RWPE2 (cell line): Measurements from ENCODE around the gene RIOK2.

Experiments used
- ATAC-seq: fragments of 200-7000 bp; cut with Tn5 transposase; 3 replicates; pipeline ENCODE4 v1.9.1; 2021; ENCODE audit warnings: low read depth
- DNase-seq: peaks from one replicate; pipeline ENCODE4 v3.0.0-alpha.2; 2020; ENCODE audit warnings: low spot score
- H3K27ac ChIP-seq: fragments of 450-650 bp; 2 replicates; pipeline ENCODE4 v1.5.1; 2017; ENCODE audit warnings: mild to moderate bottlenecking; ENCODE audit not compliant: poor library complexity, severe bottlenecking
- H3K27me3 ChIP-seq: fragments of 250-450 bp; sonication (Bioruptor Pico); 2 replicates; pipeline ENCODE4 v1.5.1; 2021; ENCODE audit warnings: mild to moderate bottlenecking, moderate library complexity; ENCODE audit not compliant: insufficient read depth, poor library complexity, severe bottlenecking
- H3K36me3 ChIP-seq: fragments of 250-450 bp; sonication (Bioruptor Pico); 2 replicates; pipeline ENCODE4 v1.5.1; 2020; ENCODE audit warnings: low read depth, mild to moderate bottlenecking, moderate library complexity
- H3K4me1 ChIP-seq: fragments of 250-450 bp; sonication (Bioruptor Pico); 2 replicates; pipeline ENCODE4 v1.5.1; 2021; ENCODE audit warnings: mild to moderate bottlenecking, moderate library complexity; ENCODE audit not compliant: insufficient read depth, poor library complexity, severe bottlenecking
- H3K4me3 ChIP-seq: fragments of 250-450 bp; sonication (Bioruptor Pico); 2 replicates; pipeline ENCODE4 v1.5.1; 2021; ENCODE audit warnings: mild to moderate bottlenecking, moderate library complexity; ENCODE audit not compliant: severe bottlenecking
- H3K9me3 ChIP-seq: fragments of 250-450 bp; sonication (Bioruptor Pico); 2 replicates; pipeline ENCODE4 v1.5.1; 2021; ENCODE audit warnings: mild to moderate bottlenecking, moderate library complexity; ENCODE audit not compliant: severe bottlenecking
- TF ChIP-seq, protein P1 (sequence below): fragments of 450-650 bp; IDR thresholded peaks from one replicate; pipeline ENCODE4 v1.5.1; 2017; ENCODE audit warnings: mild to moderate bottlenecking, moderate library complexity; ENCODE audit not compliant: poor library complexity, severe bottlenecking

The RIOK2 gene

DNA sequence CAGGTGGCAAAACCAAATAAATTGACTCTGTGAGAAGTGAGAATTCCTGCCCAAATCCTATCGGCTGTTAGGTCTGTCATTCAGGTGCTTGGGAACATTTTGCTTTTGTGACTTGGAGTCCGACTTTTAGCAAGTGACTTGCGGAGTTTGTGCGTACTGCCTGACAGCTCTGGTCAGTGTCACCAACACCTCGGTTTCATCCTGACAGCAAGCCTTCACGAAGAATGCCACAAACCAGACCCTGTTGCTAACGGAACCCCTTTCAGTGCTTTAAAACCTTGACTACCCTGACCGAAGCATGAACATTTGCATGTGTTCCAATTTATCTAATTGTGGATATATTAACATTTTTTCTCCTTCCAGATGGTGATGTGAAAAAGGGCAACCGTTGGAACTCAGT, 67.1 kb downstream of the RIOK2 start:
- Histone ChIP-seq H3K9me3 (no peaks in the 10 kb centered on the region), H3K4me1 (no peaks in the 10 kb centered on the region), H3K27me3 (no peaks in the 10 kb centered on the region), H3K36me3 (no peaks in the 10 kb centered on the region), H3K27ac (no peak overlapping the region), H3K4me3 (no peak overlapping the region)
- TF ChIP-seq, protein P1, sequence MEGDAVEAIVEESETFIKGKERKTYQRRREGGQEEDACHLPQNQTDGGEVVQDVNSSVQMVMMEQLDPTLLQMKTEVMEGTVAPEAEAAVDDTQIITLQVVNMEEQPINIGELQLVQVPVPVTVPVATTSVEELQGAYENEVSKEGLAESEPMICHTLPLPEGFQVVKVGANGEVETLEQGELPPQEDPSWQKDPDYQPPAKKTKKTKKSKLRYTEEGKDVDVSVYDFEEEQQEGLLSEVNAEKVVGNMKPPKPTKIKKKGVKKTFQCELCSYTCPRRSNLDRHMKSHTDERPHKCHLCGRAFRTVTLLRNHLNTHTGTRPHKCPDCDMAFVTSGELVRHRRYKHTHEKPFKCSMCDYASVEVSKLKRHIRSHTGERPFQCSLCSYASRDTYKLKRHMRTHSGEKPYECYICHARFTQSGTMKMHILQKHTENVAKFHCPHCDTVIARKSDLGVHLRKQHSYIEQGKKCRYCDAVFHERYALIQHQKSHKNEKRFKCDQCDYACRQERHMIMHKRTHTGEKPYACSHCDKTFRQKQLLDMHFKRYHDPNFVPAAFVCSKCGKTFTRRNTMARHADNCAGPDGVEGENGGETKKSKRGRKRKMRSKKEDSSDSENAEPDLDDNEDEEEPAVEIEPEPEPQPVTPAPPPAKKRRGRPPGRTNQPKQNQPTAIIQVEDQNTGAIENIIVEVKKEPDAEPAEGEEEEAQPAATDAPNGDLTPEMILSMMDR, result no peak
- DNase-seq, result no peak
- no peak for ATAC-seq

DNA sequence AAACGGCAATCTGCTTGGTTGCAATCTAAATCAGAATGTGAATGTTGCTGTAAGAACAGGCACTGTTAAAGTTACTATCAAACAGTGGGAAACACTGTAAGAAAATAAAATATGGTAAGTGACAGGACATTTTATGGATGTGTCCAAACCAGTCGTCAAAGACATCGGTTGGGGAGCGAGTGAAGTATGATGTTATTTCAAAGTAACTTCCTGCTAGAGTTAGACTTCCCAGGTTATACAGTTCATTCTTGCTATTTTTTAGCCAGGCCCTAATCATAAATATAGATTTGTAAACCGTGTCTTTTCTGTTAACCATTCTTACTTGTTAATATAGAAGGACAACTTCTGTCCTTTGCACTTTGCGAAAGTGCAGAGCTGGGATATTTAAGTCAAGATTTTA, 70.8 kb downstream of the RIOK2 start:
- Histone ChIP-seq H3K36me3 (no peaks in the 10 kb centered on the region), H3K4me3 (no peak overlapping the region), H3K27me3 (no peaks in the 10 kb centered on the region), H3K9me3 (no peaks in the 10 kb centered on the region), H3K4me1 (no peaks in the 10 kb centered on the region), H3K27ac (no peak overlapping the region)
- ATAC-seq (no peak), DNase-seq (no peak)
- TF ChIP-seq, protein P1, result no peak

DNA sequence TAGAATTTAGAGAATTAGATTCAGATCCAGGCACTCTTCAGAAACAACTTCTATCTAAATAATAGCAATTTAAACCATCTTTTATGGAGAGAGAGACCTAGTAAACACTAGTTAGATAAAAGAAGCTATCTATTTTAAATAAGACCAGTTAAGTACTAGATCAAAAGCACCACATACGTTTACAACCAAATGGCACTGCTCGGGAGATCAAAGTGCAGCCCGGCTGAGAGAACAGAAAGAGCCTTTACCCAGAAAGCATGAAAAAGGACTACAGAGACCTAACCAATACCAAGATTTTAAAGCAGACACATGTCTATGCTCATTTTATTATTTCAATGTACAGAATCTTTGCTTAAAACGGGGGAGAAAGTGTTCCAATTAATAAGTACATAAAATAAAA, 71.4 kb downstream of the RIOK2 start:
- Histone ChIP-seq H3K27me3 (no peaks in the 10 kb centered on the region), H3K36me3 (no peaks in the 10 kb centered on the region), H3K9me3 (no peaks in the 10 kb centered on the region), H3K4me1 (no peaks in the 10 kb centered on the region), H3K4me3 (no peak overlapping the region), H3K27ac (no peak overlapping the region)
- no peak for ATAC-seq
- TF ChIP-seq, protein P1, result no peak
- no peak for DNase-seq

DNA sequence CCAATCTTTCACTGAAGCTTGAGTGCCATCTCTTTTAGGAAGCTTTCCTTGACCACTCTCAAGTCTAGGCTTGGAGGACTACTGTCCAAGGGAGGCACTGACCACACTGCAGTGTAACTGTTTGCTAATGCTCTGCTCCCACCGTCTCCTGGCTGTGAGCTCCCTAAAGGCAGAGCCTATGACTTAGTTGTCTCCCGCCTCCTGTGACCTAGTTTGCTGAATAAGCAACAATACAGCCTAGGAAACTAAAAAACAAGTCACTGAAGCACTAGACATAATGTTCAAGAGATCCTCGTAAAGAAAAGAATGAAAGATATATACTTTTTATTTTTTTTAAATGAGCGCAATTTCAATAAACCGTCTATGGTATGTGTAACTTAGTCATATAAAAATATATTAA, 72.0 kb downstream of the RIOK2 start:
- no peaks in the 10 kb centered on the region for H3K27me3 ChIP-seq
- no peak overlapping the region for H3K27ac ChIP-seq
- no peaks in the 10 kb centered on the region for H3K9me3 ChIP-seq
- ATAC-seq (no peak), DNase-seq (no peak)
- H3K4me3 ChIP-seq, result no peak overlapping the region
- no peaks in the 10 kb centered on the region for H3K36me3 ChIP-seq
- TF ChIP-seq, protein P1, result no peak
- H3K4me1 ChIP-seq, result no peaks in the 10 kb centered on the region
